Spleen (tissue), 7 donors: ENCODE results near the gene FIGN.

ENCODE experiments used
- POLR2A ChIP-seq, 3 donors: fragments of 450-650 bp; IDR thresholded peaks; one replicate each; pipeline ENCODE4 v1.5.1; 2017; ENCODE audit warnings: antibody characterized with exemption in 3 of 3, mild to moderate bottlenecking in 1 of 3
- POLR2AphosphoS5 ChIP-seq, 3 donors: sonication (generic); formaldehyde crosslinking; IDR thresholded peaks; one replicate each; pipeline ENCODE4 v1.5.1; 2017; ENCODE audit warnings: antibody characterized with exemption in 3 of 3
- TF ChIP-seq, protein P1 (sequence below), 11 experiments: fragments of 200-600 bp in 7 of 11; fragments of 450-650 bp in 4 of 11; sonication (generic) in 4 of 11; IDR thresholded peaks in 8 of 11; conservative IDR thresholded peaks in 3 of 11; 1 replicate in 7 of 11; 2 replicates in 4 of 11; pipeline versions ENCODE4 v1.4.0 to v1.8.0; 2016 to 2021; ENCODE audit warnings: antibody characterized with exemption in 11 of 11, inconsistent platforms in 4 of 11, mild to moderate bottlenecking in 1 of 11
- donor health status: DM: no; HTN: no; CAD: no; lungs with moderate emphysema.
- donor health status: DM: no; HTN: no; CAD: no.
- donor health status: DM: no; HTN: no; CAD: no.

DNA sequence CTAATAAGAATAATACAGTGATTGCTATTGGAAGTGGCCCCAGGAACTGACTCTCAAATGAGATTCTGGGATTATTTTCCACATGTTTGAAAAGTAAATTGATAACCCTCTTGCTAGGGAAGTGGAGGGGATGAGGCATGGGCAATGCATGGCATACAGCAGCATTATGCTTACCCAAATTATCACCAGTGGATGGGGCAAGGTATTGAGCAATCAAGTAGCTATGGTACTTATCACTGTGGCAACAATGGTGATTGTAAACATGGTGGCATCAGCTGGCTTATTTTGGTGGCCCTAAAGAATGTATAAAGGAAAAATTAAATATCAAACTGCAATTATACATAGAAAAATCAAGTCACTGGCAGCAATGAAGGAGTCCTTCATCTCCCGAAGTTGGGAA lies 155.1 kb downstream of the FIGN start:
- TF ChIP-seq, protein P1, sequence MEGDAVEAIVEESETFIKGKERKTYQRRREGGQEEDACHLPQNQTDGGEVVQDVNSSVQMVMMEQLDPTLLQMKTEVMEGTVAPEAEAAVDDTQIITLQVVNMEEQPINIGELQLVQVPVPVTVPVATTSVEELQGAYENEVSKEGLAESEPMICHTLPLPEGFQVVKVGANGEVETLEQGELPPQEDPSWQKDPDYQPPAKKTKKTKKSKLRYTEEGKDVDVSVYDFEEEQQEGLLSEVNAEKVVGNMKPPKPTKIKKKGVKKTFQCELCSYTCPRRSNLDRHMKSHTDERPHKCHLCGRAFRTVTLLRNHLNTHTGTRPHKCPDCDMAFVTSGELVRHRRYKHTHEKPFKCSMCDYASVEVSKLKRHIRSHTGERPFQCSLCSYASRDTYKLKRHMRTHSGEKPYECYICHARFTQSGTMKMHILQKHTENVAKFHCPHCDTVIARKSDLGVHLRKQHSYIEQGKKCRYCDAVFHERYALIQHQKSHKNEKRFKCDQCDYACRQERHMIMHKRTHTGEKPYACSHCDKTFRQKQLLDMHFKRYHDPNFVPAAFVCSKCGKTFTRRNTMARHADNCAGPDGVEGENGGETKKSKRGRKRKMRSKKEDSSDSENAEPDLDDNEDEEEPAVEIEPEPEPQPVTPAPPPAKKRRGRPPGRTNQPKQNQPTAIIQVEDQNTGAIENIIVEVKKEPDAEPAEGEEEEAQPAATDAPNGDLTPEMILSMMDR (IDR thresholded peaks at IDR 0.05 in 8 of 11, conservative IDR thresholded peaks at IDR 0.05 in 3 of 11): no peak
- TF ChIP-seq POLR2AphosphoS5 (IDR thresholded peaks at IDR 0.05) (no peak), POLR2A (IDR thresholded peaks at IDR 0.05) (no peak)
